Astrocyte of the hippocampus (primary cell): ENCODE data around the gene THADA.

Experiments used
- DNase-seq: peaks from one replicate; pipeline ENCODE4 v3.0.0; 2011; ENCODE audit warnings: low read depth, low spot score

THADA gene

GRCh38 chr2:43225093-43225787 lies 370.6 kb downstream of the THADA start:
- peak; percentile 86 for DNase-seq

- peak; percentile 72 for DNase-seq
These were observed 371.2 kb downstream of the THADA start for GRCh38 chr2:43224571-43225092.

GRCh38 chr2:43224131-43224570 lies 371.7 kb downstream of the THADA start:
- DNase-seq: peak; percentile 86

- peak; percentile 48 for DNase-seq
These were observed 372.3 kb downstream of the THADA start for GRCh38 chr2:43223521-43224001.

- peak; percentile 35 for DNase-seq
These were observed 373.1 kb downstream of the THADA start for GRCh38 chr2:43222475-43223309.

- DNase-seq: peak; percentile 97
These were observed 373.9 kb downstream of the THADA start for GRCh38 chr2:43221763-43222474.

- DNase-seq: peak; percentile 92
These were observed 374.6 kb downstream of the THADA start for GRCh38 chr2:43221124-43221762.

GRCh38 chr2:43220760-43221123 lies 375.1 kb downstream of the THADA start:
- no peak for DNase-seq

GRCh38 chr2:43220229-43220751 lies 375.5 kb downstream of the THADA start:
- no peak for DNase-seq

GRCh38 chr2:43219383-43220228 lies 376.2 kb downstream of the THADA start:
- peak; percentile 91 for DNase-seq

GRCh38 chr2:43218702-43219382 lies 377.0 kb downstream of the THADA start:
- DNase-seq: peak; percentile 48

- peak; percentile 51 for DNase-seq
These were observed 377.6 kb downstream of the THADA start for GRCh38 chr2:43218155-43218701.

GRCh38 chr2:43217228-43218154 lies 378.3 kb downstream of the THADA start:
- peak; percentile 40 for DNase-seq

GRCh38 chr2:43216629-43217028 lies 379.2 kb downstream of the THADA start:
- DNase-seq: no peak

GRCh38 chr2:43215673-43216255 lies 380.1 kb downstream of the THADA start:
- no peak for DNase-seq

GRCh38 chr2:43214253-43214652 lies 381.6 kb downstream of the THADA start:
- no peak for DNase-seq

GRCh38 chr2:43212931-43213330 lies 382.9 kb downstream of the THADA start:
- no peak for DNase-seq
